Measurements from ENCODE around the gene VEGFD.

Gene VEGFD

GRCh38 chrX:15384304-15384703 lies at the start of gene VEGFD:
Gene VEGFD, minus strand, starts transcription at chrX:15384413. Its CDS starts 467 bp downstream, at chrX:15383946.
- DNase-seq = no peak

- DNase-seq = no peak
Measured at GRCh38 chrX:15430584-15430983, 46.4 kb upstream of the VEGFD start.

- DNase-seq = no peak
Measured at GRCh38 chrX:15430076-15430475, 45.9 kb upstream of the VEGFD start.

- no peak for DNase-seq
Measured at GRCh38 chrX:15425024-15425423, 40.8 kb upstream of the VEGFD start.

GRCh38 chrX:15418707-15419181 lies 34.5 kb upstream of the VEGFD start:
- no peak for DNase-seq

- DNase-seq = no peak
Measured at GRCh38 chrX:15418041-15418706, 34.0 kb upstream of the VEGFD start.

GRCh38 chrX:15416133-15416993 lies 32.1 kb upstream of the VEGFD start:
- DNase-seq = no peak

GRCh38 chrX:15413101-15413500 lies 28.9 kb upstream of the VEGFD start:
- no peak for DNase-seq

GRCh38 chrX:15410947-15411346 lies 26.7 kb upstream of the VEGFD start:
- no peak for DNase-seq

- no peak for DNase-seq
Measured at GRCh38 chrX:15410430-15410829, 26.2 kb upstream of the VEGFD start.

- DNase-seq = no peak
Measured at GRCh38 chrX:15405846-15406245, 21.6 kb upstream of the VEGFD start.

GRCh38 chrX:15404401-15405096 lies 20.3 kb upstream of the VEGFD start:
- no peak for DNase-seq

- DNase-seq = no peak
Measured at GRCh38 chrX:15401378-15401777, 17.2 kb upstream of the VEGFD start.

- DNase-seq = no peak
Measured at GRCh38 chrX:15399962-15400391, 15.8 kb upstream of the VEGFD start.

- no peak for DNase-seq
Measured at GRCh38 chrX:15398874-15399273, 14.7 kb upstream of the VEGFD start.

- no peak for DNase-seq
Measured at GRCh38 chrX:15395789-15396188, 11.6 kb upstream of the VEGFD start.

- DNase-seq = peak; percentile 53
Measured at GRCh38 chrX:15391850-15392249, 7.6 kb upstream of the VEGFD start.

- no peak for DNase-seq
Measured at GRCh38 chrX:15382813-15383212, 1.4 kb downstream of the VEGFD start.

GRCh38 chrX:15376956-15377355 lies 7.3 kb downstream of the VEGFD start:
- no peak for DNase-seq

- DNase-seq = no peak
Measured at GRCh38 chrX:15373976-15374375, 10.2 kb downstream of the VEGFD start.

- no peak for DNase-seq
Measured at GRCh38 chrX:15366506-15367352, 17.5 kb downstream of the VEGFD start.

- DNase-seq = no peak
Measured at GRCh38 chrX:15359701-15360100, 24.5 kb downstream of the VEGFD start.

GRCh38 chrX:15358533-15358932 lies 25.7 kb downstream of the VEGFD start:
- DNase-seq = no peak
